SK-N-SH (cell line): ENCODE results near the gene OR52E4.

Experiments
- CHD2 ChIP-seq: fragments of 150-350 bp; IDR thresholded peaks from 2 replicates; pipeline ENCODE4 v1.6.1; 2018; ENCODE audit warnings: low read length; ENCODE audit not compliant: partially characterized antibody
- CTCF ChIP-seq: fragments of 200-600 bp; sonication (generic); IDR thresholded peaks from 2 replicates; pipeline ENCODE4 v1.6.1; 2017; ENCODE audit warnings: antibody characterized with exemption, mild to moderate bottlenecking, moderate library complexity
- EP300 ChIP-seq, 2 experiments: IDR thresholded peaks; 2 replicates each; pipeline versions ENCODE4 v1.4.0 to v1.6.1; 2012; ENCODE audit warnings: borderline replicate concordance in 1 of 2, low read depth in 1 of 2, low read length in 1 of 2
- FOSL2 ChIP-seq: IDR thresholded peaks from 2 replicates; pipeline ENCODE4 v1.4.0; 2012; ENCODE audit warnings: low read depth, mild to moderate bottlenecking, moderate library complexity, borderline replicate concordance
- MAX ChIP-seq: IDR thresholded peaks from 2 replicates; pipeline ENCODE4 v1.4.0; 2012; ENCODE audit warnings: low read depth
- POLR2AphosphoS5 ChIP-seq: IDR thresholded peaks from 2 replicates; pipeline ENCODE4 v1.6.1; 2012; ENCODE audit warnings: low read depth, low read length
- RCOR1 ChIP-seq: fragments of 150-350 bp; IDR thresholded peaks from 2 replicates; pipeline ENCODE4 v1.6.1; 2017; ENCODE audit warnings: antibody characterized with exemption, low read length
- SIN3A ChIP-seq: IDR thresholded peaks from 2 replicates; pipeline ENCODE4 v1.6.1; 2012; ENCODE audit warnings: low read depth, mild to moderate bottlenecking, low read length, moderate library complexity, borderline replicate concordance
- YY1 ChIP-seq: IDR thresholded peaks from 2 replicates; pipeline ENCODE4 v1.4.0; 2012; ENCODE audit warnings: low read depth, mild to moderate bottlenecking
- ZBTB33 ChIP-seq: IDR thresholded peaks from 2 replicates; pipeline ENCODE4 v1.4.0; 2012; ENCODE audit warnings: low read depth, borderline replicate concordance
- TF ChIP-seq, protein P1 (sequence below): IDR thresholded peaks from 2 replicates; pipeline ENCODE4 v1.6.1; 2012; ENCODE audit warnings: mild to moderate bottlenecking, low read depth, low read length, moderate library complexity
- TF ChIP-seq, protein P2 (sequence below): IDR thresholded peaks from 2 replicates; pipeline ENCODE4; 2012
- TF ChIP-seq, protein P3 (sequence below): fragments of 150-350 bp; IDR thresholded peaks from 2 replicates; pipeline ENCODE4 v1.6.1; 2016; ENCODE audit warnings: mild to moderate bottlenecking, low read depth, low read length

DNA sequence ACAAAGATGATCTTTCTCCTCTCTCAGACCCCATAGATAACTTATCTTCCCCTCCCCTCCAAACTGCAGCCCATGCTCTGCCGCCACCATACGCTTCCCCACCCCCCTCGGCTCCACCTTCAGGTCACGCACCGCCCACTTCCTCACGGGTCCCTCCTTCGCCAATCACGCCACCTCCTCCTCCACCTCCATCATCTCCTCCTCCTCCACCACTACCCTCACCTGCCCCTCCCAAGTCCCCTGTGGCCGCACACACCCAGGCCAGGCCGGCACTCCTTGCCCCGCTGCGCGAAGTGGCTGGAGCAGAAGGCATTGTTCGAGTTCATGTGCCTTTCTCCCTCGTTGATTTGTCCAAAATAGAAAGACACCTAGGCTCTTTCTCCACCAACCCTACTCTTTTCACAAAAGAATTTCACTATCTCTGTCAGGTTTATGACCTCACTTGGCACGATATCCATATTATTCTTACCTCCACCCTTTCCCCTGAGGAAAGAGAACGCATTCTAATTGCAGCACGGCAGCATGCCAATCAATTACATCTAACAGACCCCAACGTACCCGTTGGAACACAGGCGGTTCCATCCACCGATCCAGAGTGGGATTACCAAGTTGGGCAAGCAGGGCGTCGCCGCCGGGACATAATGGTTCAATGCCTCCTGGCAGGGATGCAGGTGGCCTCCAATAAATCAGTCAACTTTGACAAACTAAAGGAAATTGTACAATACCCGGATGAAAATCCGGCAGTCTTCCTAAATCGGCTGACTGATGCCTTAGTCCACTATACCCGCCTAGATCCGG is 49.3 kb downstream of the OR52E4 start:
- TF ChIP-seq CTCF = no peak
- TF ChIP-seq POLR2AphosphoS5 = no peak
- no peak for TF ChIP-seq FOSL2
- no peak for TF ChIP-seq CHD2
- no peak for TF ChIP-seq SIN3A
- TF ChIP-seq YY1 = no peak
- TF ChIP-seq, protein P1, sequence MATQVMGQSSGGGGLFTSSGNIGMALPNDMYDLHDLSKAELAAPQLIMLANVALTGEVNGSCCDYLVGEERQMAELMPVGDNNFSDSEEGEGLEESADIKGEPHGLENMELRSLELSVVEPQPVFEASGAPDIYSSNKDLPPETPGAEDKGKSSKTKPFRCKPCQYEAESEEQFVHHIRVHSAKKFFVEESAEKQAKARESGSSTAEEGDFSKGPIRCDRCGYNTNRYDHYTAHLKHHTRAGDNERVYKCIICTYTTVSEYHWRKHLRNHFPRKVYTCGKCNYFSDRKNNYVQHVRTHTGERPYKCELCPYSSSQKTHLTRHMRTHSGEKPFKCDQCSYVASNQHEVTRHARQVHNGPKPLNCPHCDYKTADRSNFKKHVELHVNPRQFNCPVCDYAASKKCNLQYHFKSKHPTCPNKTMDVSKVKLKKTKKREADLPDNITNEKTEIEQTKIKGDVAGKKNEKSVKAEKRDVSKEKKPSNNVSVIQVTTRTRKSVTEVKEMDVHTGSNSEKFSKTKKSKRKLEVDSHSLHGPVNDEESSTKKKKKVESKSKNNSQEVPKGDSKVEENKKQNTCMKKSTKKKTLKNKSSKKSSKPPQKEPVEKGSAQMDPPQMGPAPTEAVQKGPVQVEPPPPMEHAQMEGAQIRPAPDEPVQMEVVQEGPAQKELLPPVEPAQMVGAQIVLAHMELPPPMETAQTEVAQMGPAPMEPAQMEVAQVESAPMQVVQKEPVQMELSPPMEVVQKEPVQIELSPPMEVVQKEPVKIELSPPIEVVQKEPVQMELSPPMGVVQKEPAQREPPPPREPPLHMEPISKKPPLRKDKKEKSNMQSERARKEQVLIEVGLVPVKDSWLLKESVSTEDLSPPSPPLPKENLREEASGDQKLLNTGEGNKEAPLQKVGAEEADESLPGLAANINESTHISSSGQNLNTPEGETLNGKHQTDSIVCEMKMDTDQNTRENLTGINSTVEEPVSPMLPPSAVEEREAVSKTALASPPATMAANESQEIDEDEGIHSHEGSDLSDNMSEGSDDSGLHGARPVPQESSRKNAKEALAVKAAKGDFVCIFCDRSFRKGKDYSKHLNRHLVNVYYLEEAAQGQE = no peak
- TF ChIP-seq ZBTB33 = no peak
- TF ChIP-seq, protein P2, sequence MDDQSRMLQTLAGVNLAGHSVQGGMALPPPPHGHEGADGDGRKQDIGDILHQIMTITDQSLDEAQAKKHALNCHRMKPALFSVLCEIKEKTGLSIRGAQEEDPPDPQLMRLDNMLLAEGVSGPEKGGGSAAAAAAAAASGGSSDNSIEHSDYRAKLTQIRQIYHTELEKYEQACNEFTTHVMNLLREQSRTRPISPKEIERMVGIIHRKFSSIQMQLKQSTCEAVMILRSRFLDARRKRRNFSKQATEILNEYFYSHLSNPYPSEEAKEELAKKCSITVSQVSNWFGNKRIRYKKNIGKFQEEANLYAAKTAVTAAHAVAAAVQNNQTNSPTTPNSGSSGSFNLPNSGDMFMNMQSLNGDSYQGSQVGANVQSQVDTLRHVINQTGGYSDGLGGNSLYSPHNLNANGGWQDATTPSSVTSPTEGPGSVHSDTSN = no peak
- TF ChIP-seq MAX = no peak
- TF ChIP-seq, protein P3, sequence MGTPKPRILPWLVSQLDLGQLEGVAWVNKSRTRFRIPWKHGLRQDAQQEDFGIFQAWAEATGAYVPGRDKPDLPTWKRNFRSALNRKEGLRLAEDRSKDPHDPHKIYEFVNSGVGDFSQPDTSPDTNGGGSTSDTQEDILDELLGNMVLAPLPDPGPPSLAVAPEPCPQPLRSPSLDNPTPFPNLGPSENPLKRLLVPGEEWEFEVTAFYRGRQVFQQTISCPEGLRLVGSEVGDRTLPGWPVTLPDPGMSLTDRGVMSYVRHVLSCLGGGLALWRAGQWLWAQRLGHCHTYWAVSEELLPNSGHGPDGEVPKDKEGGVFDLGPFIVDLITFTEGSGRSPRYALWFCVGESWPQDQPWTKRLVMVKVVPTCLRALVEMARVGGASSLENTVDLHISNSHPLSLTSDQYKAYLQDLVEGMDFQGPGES = no peak
- no peak for TF ChIP-seq EP300 (IDR thresholded peaks at IDR 0.05; ENCODE audit: borderline replicate concordance in 1 of 2, low read depth in 1 of 2, low read length in 1 of 2)
- no peak for TF ChIP-seq RCOR1
